ENCODE measurements around the gene PGM2L1.

DNA sequence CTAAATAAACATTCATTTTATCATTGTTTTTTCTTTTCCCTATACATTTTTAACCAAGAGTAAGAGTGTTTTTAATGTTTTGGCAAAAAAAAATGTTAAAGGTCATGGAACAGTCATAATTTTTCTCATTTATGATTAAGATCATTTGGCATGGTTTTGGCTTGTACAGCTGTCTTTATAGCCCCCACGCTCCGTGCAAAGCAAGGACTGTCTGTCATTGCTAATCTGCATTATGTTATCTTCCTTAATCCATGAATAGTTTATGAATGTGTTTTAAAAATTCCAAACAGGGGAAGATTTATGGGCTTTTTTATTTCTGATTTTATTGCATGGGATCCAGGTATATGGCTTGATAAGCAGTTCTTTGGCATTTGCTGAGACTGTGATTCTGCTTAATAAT lies 28.1 kb downstream of the PGM2L1 start:
- TF ChIP-seq, protein P1, sequence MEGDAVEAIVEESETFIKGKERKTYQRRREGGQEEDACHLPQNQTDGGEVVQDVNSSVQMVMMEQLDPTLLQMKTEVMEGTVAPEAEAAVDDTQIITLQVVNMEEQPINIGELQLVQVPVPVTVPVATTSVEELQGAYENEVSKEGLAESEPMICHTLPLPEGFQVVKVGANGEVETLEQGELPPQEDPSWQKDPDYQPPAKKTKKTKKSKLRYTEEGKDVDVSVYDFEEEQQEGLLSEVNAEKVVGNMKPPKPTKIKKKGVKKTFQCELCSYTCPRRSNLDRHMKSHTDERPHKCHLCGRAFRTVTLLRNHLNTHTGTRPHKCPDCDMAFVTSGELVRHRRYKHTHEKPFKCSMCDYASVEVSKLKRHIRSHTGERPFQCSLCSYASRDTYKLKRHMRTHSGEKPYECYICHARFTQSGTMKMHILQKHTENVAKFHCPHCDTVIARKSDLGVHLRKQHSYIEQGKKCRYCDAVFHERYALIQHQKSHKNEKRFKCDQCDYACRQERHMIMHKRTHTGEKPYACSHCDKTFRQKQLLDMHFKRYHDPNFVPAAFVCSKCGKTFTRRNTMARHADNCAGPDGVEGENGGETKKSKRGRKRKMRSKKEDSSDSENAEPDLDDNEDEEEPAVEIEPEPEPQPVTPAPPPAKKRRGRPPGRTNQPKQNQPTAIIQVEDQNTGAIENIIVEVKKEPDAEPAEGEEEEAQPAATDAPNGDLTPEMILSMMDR (IDR thresholded peaks at IDR 0.05; ENCODE audit: low read depth, low read length), result no peak
- TF ChIP-seq EZH2phosphoT487 (IDR thresholded peaks at IDR 0.05; ENCODE audit: low read depth), result no peak
